GM10266 (cell line): ENCODE measurements around the gene S100A3.

Source experiments
- DNase-seq: peaks from one replicate; pipeline ENCODE4 v3.0.0; 2012; ENCODE audit errors: extremely low spot score
- CTCF ChIP-seq: IDR thresholded peaks from 2 replicates; pipeline ENCODE4 v1.5.1; 2012; ENCODE audit warnings: mild to moderate bottlenecking, low read depth; ENCODE audit not compliant: control insufficient read depth, insufficient read depth; ENCODE audit errors: missing control alignments

S100A3 gene

DNA sequence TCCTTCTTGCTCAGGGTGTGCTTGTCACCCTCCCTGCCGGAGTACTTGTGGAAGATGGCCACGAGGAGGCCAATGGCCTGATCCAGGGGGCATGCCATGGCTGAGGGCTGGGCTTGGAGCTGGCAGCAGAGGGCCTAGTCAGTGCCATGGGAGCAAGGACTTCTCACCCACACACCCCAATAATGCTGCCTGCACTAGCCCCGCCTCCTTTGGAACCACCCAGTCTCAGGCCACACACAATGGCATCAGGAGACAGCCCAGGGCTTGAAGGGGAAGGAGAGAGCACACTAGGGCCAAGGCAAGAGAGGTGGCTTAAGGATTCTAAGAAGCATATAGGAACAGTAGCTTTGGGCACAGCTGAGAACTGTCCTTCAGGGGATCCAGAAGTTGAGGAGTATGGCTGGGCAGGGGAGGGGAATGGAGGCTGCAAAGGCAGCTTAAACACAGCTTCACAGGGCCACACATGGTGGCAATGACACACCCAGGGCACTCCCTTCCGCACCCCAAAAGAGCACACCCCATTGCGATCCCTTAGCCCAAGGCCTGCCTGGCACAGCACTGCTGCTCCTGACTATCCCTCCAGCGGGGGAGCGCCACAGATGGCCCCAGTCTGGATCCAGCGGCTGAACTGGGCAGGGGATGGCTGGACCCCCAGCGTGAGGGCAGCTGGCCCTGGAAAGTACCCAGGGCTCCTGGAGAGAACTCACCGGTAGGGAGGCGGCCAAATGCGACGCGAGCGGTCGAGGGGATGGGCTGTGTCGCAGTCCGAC, 13.6 kb downstream of the S100A3 start, which contains the start of gene S100A6:
TSS of gene S100A6 (minus strand) at position 750 of the 770 bp plus-strand sequence. CDS start at position 98, 652 bp downstream.
- DNase-seq = no peak
- no peak for TF ChIP-seq CTCF

GRCh38 chr1:153534925-153535241, 14.2 kb downstream of the S100A3 start:
- no peak for TF ChIP-seq CTCF
- no peak for DNase-seq

DNA sequence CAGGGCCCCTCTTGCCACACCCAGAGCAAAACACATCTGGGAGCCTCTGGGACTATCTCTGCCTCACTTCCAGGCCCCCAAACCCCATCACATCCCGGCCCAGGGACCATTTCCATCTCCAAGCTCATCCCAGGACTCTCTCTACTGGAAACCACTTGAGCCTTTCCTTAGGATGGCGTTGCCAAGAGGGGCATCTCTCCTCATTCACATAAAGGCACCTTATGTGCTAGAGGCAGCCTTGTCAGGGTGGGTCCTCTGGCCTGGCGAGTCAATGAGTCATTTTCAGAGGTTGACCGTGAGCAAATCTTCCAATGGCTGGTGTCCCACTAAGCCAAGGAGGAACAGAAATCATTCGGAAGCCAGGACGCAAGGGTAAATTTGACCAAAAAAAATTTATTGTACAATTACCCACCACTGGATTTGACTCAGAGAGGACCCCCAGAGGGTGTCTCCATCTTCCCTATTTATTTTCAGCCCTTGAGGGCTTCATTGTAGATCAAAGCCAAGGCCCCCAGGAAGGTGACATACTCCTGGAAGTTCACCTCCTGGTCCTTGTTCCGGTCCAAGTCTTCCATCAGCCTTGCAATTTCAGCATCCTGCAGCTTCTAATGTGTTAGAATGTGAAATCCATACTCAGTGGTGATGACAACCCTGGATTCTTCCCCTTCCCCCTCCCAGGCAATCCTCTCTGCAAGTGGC, 14.7 kb downstream of the S100A3 start:
- DNase-seq = no peak
- TF ChIP-seq CTCF = no peak

GRCh38 chr1:153533689-153534201, 15.3 kb downstream of the S100A3 start:
- DNase-seq = no peak
- TF ChIP-seq CTCF = no peak

- peak; percentile 92 for TF ChIP-seq CTCF
These were observed 16.1 kb downstream of the S100A3 start for GRCh38 chr1:153532769-153533599.

DNA sequence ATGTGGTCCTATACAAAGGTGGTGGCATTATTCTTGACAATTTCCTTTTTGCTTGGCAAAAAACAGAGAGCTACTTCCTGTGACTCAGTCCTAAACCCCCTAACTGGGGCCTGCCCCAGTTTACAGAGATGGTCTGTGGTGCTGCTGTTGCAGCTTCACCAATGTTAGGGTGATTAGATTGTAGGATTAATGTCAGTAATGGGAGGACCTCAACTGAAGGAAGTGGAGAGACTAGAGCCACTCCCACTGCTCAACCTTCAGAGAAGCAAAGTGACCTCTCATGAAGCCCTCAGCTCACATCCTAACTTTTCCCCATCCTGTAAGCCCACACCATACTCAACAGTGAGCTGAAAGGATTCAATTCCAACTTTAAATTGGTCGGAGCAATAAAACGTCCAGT, 16.9 kb downstream of the S100A3 start:
- DNase-seq = no peak
- no peak for TF ChIP-seq CTCF

More at GRCh38 chr1:153532769-153533599, 16.1 kb downstream of the S100A3 start:
- DNase-seq = peak; percentile 85
